GM19455 (cell line): Measurements from ENCODE around the gene TAAR5.
"Not testable (repeated sequence)": the region's sequence is repeated elsewhere in the genome, so short reads cannot be mapped to it uniquely, and the experiment has no call there.

Experiments used
- ATAC-seq: cut with Tn5 transposase; IDR thresholded peaks from one replicate; pipeline ENCODE4 v1.9.1; 2021; ENCODE audit not compliant: unreplicated experiment

Gene TAAR5

GRCh38 chr6:132571774-132572173 lies 17.8 kb downstream of the TAAR5 start:
- ATAC-seq: no peak

- ATAC-seq: no peak
These were observed 19.2 kb downstream of the TAAR5 start, which contains the start of gene TAAR6 for GRCh38 chr6:132570221-132570777. Gene TAAR6, plus strand, starts transcription at chr6:132570322. Its CDS starts 0 bp downstream, at chr6:132570322.

GRCh38 chr6:132569170-132569569 lies 20.4 kb downstream of the TAAR5 start:
- ATAC-seq: no peak

DNA sequence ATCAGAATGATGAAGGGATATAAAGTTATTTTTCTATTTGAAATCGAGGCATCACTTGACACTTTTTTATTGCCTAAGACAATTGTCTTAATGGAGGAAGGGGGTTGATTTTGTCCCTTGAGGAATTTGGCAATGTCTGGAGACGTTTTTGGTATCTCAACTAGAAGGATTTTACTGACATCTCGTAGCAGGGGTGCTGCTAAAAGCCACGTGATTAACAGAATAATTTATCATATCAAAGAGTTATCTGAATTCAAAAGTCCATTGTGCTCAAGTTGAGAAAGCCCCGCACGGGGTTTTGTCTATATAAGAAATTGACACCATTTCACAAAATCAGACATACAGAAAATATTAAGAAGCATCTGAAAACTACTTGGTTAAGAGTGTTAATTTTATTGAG lies 20.9 kb downstream of the TAAR5 start:
- no peak for ATAC-seq

DNA sequence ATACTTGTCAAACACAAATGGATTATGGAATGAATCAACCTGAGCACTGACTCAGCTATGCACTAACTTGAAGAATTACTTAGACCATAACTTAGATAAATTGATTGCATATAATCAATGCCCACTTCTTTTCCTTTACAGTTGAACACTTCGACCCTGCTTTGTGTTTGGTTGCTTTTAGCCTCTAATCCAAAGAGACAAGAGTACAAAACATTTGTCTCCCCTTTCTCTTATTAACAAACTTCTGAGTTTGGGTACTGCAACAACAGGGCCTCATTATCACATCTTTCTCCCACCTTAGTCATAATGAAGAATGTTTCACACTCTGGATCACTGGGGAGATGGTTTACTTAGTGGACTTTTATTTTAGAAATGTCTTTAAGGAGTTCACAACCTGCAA lies 22.0 kb downstream of the TAAR5 start:
- ATAC-seq: no peak

GRCh38 chr6:132566404-132566803 lies 23.1 kb downstream of the TAAR5 start:
- no peak for ATAC-seq

DNA sequence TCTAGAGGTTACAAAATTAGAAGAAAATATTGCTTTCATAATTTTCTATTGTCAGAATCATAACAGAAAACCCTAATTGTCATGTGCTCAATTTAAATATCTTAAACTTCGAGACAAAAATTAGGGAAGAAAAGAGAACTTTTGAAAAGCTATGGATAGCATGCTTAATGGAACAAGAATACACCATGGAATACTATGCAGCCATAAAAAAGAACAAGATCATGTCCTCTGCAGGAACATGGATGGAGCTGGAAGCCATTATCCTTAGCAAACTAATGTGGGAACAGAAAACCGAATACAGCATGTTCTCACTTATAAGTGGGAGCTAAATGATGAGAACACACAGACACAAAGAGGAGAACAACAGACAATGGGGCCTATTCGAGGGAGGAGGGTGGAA lies 29.5 kb downstream of the TAAR5 start:
- not testable (repeated sequence) for ATAC-seq

DNA sequence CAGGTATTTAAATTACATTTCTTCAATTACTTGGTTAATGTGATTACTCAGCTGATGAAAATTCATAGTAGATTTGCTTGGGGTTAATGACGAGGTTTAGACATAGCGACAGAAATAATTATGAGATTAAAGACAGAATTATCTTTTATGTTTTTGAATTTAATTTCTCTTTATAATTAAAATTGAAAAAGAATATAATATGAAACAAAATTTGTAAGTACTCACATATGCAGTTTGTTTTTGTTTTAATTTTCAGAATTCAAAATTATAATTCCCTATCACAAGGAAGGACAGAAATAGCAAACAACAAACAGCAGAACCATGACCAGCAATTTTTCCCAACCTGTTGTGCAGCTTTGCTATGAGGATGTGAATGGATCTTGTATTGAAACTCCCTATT lies 37.2 kb downstream of the TAAR5 start, which contains the start of gene TAAR8:
TAAR8 (plus strand) TSS at position 301 of the 400 bp plus-strand sequence; CDS start at position 322, 21 bp downstream.
- ATAC-seq: no peak

DNA sequence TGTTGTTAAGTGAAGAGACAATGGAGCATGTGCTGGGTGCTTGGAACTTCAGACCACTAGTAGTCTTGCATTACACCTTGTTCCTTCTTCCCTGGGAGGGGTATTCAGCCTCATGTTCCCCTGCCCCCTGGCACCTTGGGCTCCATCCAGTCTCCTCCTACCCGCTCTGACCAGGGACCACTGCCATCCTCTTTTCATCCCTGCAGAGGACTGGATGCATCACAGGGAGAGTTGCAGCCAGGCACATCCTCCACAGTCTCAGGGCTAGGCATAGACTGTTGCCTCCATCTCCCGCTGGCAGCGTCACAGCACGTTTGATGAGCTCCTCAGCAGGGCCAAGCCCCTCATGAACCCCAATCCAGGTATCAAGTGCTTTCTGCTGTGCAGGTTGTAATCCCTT lies 38.3 kb downstream of the TAAR5 start:
- no peak for ATAC-seq

- no peak for ATAC-seq
These were observed 40.6 kb downstream of the TAAR5 start for GRCh38 chr6:132548746-132549463.

- no peak for ATAC-seq
These were observed 44.7 kb downstream of the TAAR5 start for GRCh38 chr6:132544826-132545225.
